SIG-M5 treated with dmso at 0.1 percent for 504 hours (cell line): ENCODE results near the gene IKBKG.
A peak's percentile ranks its signal among the peaks of the same experiment; 100 is the strongest.
"Not testable (repeated sequence)": the region's sequence is repeated elsewhere in the genome, so short reads cannot be mapped to it uniquely, and the experiment has no call there.

Experiments
- DNase-seq: peaks from one replicate; lab custom pipeline; 2025; ENCODE audit not compliant: unreplicated experiment; lab: John Stamatoyannopoulos, UW

The IKBKG gene

GRCh38 chrX:154547245-154548027 lies at the start of gene IKBKG:
Gene IKBKG, plus strand, starts transcription at chrX:154547620. Its CDS starts 4,383 bp downstream, at chrX:154552003.
- DNase-seq = peak; percentile 89

GRCh38 chrX:154501423-154501822 lies 46.0 kb upstream of the IKBKG start:
- DNase-seq = not testable (repeated sequence)

GRCh38 chrX:154502098-154502497 lies 45.3 kb upstream of the IKBKG start:
- DNase-seq = no peak

- DNase-seq = no peak
Measured at GRCh38 chrX:154502989-154503388, 44.4 kb upstream of the IKBKG start.

- DNase-seq = no peak
Measured at GRCh38 chrX:154505734-154506133, 41.7 kb upstream of the IKBKG start.

- DNase-seq = no peak
Measured at GRCh38 chrX:154506483-154507332, 40.7 kb upstream of the IKBKG start.

GRCh38 chrX:154507673-154508383 lies 39.6 kb upstream of the IKBKG start:
- no peak for DNase-seq

- no peak for DNase-seq
Measured at GRCh38 chrX:154508384-154508745, 39.1 kb upstream of the IKBKG start.

- DNase-seq = no peak
Measured at GRCh38 chrX:154509455-154509854, 38.0 kb upstream of the IKBKG start.

GRCh38 chrX:154511761-154512160 lies 35.7 kb upstream of the IKBKG start:
- no peak for DNase-seq

- no peak for DNase-seq
Measured at GRCh38 chrX:154512879-154513553, 34.4 kb upstream of the IKBKG start.

- DNase-seq = no peak
Measured at GRCh38 chrX:154513716-154514115, 33.7 kb upstream of the IKBKG start.

- DNase-seq = peak; percentile 10
Measured at GRCh38 chrX:154515090-154515965, 32.1 kb upstream of the IKBKG start.

GRCh38 chrX:154515966-154516655 lies 31.3 kb upstream of the IKBKG start, which contains the start of gene FAM3A:
Gene FAM3A, minus strand, starts transcription at chrX:154516232. Its CDS starts 460 bp downstream, at chrX:154515772.
- peak; percentile 83 for DNase-seq

- peak; percentile 36 for DNase-seq
Measured at GRCh38 chrX:154516656-154517100, 30.7 kb upstream of the IKBKG start.

GRCh38 chrX:154517101-154517781 lies 30.2 kb upstream of the IKBKG start:
- no peak for DNase-seq

- no peak for DNase-seq
Measured at GRCh38 chrX:154519389-154519788, 28.0 kb upstream of the IKBKG start.

- DNase-seq = no peak
Measured at GRCh38 chrX:154525606-154526490, 21.6 kb upstream of the IKBKG start.
